HFFc6 (cell line): ENCODE measurements around the gene KNDC1. TPM values are rescaled to one million over a fixed set of nuclear protein-coding genes. Genes with fewer than 3 reads are reported as not detected.

ENCODE experiments used
- DNase-seq: peaks from one replicate; pipeline ENCODE4 v3.0.0-alpha.2; 2018
- H3K27ac Mint-ChIP-seq: 2 replicates; pipeline ENCODE4 v1.8.0; 2020; ENCODE audit warnings: mild to moderate bottlenecking, mixed read lengths
- H3K27me3 Mint-ChIP-seq: 2 replicates; pipeline ENCODE4 v1.8.0; 2021; ENCODE audit warnings: mild to moderate bottlenecking, moderate library complexity, mixed read lengths; ENCODE audit not compliant: insufficient read depth
- H3K36me3 Mint-ChIP-seq: 2 replicates; pipeline ENCODE4 v1.8.0; 2021; ENCODE audit warnings: low read depth, mixed read lengths
- H3K4me1 Mint-ChIP-seq: 2 replicates; pipeline ENCODE4 v1.8.0; 2020; ENCODE audit warnings: low read depth, mixed read lengths
- H3K4me3 Mint-ChIP-seq: 2 replicates; pipeline ENCODE4 v1.8.0; 2020; ENCODE audit warnings: mild to moderate bottlenecking, moderate library complexity, mixed read lengths
- H3K9me3 Mint-ChIP-seq: 2 replicates; pipeline ENCODE4 v1.8.0; 2020; ENCODE audit warnings: mild to moderate bottlenecking, mixed read lengths
- total RNA-seq, 6 experiments: library from RNA; stranded (reverse); fragmentation: NEBNext Ultra II Directional; extraction: Animal tissue kit (Norgen Biotek cat#: 25700); gene quantifications; 2 replicates in 1 of 6; 3 replicates in 5 of 6; pipeline ENCODE4 v1.2.3, GENCODE V29; 2021
- TF ChIP-seq, protein P1 (sequence below): fragments of 200-600 bp; sonication (generic); IDR thresholded peaks from 2 replicates; pipeline ENCODE4 v1.5.0; 2021; ENCODE audit warnings: antibody characterized with exemption, mild to moderate bottlenecking

KNDC1 gene
- total RNA-seq, 6 experiments from 2014 or later, result 0.05 to 1.00 (median 0.28) TPM; not detected in 3

DNA sequence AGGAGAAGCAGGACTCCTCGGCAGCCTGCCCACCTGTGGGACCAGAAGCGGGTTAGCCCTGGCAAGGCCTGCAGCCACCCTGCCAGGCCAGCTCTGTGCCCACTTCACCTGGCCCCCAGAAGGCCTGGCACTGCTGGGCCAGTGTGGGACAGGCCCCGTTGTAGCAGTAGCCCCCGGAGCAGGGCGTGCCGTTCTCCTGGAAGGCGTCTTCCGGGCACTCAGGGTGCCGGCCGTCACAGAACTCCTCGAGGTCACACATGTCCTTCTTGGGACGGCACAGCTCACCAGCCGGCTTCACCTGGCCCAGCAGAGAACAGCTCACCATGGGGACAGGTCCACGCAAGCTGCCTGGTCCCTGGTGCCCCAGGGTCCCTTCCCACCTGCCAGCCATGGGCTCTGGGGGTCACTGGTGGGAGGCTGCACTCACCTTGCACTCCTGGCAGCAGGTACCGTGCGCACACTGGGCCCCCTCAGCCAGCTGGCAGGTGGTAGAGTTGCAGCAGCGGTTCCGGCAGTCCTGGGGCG is 110.8 kb downstream of the KNDC1 start:
- no peaks in the 10 kb centered on the region for H3K4me1 Mint-ChIP-seq
- H3K36me3 Mint-ChIP-seq, result no peaks in the 10 kb centered on the region
- H3K4me3 Mint-ChIP-seq, result no peak overlapping the region
- H3K27ac Mint-ChIP-seq, result no peak overlapping the region
- no peaks in the 10 kb centered on the region for H3K9me3 Mint-ChIP-seq
- no peaks in the 10 kb centered on the region for H3K27me3 Mint-ChIP-seq
- TF ChIP-seq, protein P1, sequence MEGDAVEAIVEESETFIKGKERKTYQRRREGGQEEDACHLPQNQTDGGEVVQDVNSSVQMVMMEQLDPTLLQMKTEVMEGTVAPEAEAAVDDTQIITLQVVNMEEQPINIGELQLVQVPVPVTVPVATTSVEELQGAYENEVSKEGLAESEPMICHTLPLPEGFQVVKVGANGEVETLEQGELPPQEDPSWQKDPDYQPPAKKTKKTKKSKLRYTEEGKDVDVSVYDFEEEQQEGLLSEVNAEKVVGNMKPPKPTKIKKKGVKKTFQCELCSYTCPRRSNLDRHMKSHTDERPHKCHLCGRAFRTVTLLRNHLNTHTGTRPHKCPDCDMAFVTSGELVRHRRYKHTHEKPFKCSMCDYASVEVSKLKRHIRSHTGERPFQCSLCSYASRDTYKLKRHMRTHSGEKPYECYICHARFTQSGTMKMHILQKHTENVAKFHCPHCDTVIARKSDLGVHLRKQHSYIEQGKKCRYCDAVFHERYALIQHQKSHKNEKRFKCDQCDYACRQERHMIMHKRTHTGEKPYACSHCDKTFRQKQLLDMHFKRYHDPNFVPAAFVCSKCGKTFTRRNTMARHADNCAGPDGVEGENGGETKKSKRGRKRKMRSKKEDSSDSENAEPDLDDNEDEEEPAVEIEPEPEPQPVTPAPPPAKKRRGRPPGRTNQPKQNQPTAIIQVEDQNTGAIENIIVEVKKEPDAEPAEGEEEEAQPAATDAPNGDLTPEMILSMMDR, result no peak
- DNase-seq, result no peak

DNA sequence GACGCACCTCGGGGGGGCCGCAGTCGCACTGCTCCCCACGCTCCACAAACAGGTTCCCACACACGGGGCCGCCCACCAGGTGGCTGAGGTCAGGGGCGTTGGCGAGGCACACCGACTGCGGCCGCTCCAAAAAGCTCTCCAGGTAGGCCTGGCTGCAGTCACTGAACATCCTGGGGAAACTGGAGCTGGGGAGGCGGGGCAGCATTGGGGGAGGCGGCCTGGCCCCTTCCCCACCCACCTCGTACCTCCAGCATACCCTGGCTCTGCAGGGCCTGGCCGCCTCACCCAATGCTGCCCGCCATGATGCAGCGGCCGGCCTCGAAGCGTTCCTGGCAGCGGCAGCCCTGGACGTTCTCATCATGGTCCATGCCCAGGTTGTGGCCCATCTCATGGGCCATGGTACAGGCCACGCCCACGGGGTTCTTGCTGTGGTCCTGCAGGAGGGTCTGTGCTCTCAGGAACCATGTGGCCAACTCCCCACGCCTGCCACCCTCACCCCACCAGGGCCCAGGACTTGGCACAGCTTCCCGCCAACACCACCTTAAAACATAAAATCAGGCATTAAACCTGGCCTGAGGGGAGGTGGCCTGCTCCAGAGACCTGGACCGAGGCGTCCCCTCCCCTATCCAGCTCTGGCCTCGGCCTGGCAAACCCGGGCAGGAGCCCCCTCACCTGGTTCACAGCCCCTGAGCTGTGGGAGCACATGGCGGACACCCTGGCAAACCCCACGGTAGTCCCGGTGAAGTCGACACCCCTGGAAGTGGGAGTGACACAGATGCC is 111.7 kb downstream of the KNDC1 start:
- Mint-ChIP-seq H3K9me3 (no peaks in the 10 kb centered on the region), H3K36me3 (no peaks in the 10 kb centered on the region), H3K27me3 (no peaks in the 10 kb centered on the region), H3K4me3 (no peak overlapping the region), H3K4me1 (no peaks in the 10 kb centered on the region), H3K27ac (no peak overlapping the region)
- no peak for DNase-seq
- TF ChIP-seq, protein P1, result no peak

DNA sequence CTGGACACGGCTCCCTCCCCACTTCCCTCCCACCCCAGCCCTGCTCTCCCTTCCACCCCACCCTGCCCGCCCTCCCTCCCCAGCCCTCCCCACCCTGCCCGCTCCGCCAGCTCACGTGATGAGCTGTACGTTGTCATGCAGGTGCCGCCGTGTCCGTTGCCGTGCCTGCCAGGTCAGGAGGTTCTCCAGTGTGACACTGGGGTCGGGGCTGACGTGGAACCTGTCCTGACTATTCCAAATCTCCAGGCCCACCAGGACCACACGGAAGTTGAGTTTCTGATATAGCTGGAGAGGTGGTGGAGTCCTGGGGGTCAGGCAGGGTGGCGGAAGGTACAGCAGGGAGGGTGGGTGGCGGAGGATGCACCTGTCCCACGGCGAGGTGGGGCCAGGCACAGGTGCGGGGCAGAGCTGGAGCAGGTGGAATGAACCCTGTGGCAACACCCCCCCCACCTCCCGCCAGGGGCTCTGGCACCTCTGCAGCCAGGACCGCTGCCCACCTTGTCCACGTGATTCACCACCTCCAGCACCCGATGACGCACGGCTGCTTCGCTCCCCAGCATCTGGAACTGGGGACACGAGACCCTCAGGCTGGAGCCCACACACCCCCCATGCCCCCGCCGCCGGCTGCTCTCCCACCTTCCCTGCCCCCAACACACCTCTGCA is 112.4 kb downstream of the KNDC1 start:
- TF ChIP-seq, protein P1, result no peak
- Mint-ChIP-seq H3K9me3 (no peaks in the 10 kb centered on the region), H3K4me3 (no peak overlapping the region), H3K27me3 (no peaks in the 10 kb centered on the region), H3K4me1 (no peaks in the 10 kb centered on the region), H3K36me3 (no peaks in the 10 kb centered on the region), H3K27ac (no peak overlapping the region)
- no peak for DNase-seq

DNA sequence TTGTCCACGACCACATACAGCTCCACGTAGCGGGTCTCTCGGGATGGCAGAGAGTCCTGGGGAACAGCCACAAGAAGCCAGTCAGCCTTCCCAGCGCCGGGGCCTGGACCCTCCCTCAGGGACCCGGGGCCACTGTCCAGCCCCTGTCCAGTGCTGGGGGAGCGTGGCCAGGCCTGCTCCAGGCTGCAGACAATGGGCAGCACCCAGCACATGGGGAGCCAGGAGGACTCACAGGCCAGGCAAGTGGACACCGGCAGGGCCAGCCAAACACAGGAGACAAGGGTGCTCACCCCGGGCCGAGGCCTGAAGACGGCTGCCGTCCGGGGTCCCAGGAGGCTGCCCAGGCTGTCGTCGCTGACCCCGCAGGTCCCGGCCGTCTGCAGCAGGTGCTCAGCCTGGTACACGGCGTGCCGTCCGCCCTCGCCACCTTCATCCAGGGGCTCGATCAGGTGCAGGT is 113.0 kb downstream of the KNDC1 start:
- no peaks in the 10 kb centered on the region for H3K36me3 Mint-ChIP-seq
- no peak overlapping the region for H3K4me3 Mint-ChIP-seq
- H3K9me3 Mint-ChIP-seq, result no peaks in the 10 kb centered on the region
- no peak for DNase-seq
- peaks cover 2% of the 10 kb centered on the region for H3K4me1 Mint-ChIP-seq
- H3K27me3 Mint-ChIP-seq, result no peaks in the 10 kb centered on the region
- TF ChIP-seq, protein P1, result no peak
- H3K27ac Mint-ChIP-seq, result no peak overlapping the region

DNA sequence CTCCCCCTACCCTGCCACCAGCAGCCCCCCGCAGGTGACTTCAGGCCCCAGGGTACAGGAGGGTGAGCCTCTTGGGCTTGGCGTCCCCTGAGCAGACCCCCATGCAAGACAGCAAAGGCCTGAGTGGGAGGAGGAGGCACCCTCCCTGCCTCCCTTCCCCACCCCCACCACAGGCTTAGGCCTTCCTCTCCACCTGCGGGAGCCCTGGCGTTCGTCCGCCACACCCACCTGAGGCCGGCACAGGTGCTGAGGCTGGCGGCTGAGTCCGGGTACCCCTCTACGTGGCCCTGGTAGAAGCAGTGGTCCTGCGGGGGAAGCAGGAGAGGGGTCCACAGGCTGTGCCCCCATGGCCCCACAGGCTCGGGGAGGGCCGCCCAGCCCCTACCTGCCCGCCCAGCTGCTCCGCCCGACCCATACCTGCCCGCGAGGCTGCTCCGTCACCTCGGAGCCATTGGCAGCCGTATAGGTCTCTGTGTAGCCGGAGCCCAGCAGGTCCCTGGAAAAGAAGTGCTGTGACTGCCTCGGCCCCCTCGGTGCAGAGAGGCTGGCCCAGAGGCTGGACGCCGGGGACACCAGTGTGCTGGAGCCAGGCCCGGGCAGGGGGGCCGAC is 113.6 kb downstream of the KNDC1 start:
- no peak for DNase-seq
- H3K27ac Mint-ChIP-seq, result no peak overlapping the region
- no peaks in the 10 kb centered on the region for H3K27me3 Mint-ChIP-seq
- TF ChIP-seq, protein P1, result no peak
- no peak overlapping the region for H3K4me3 Mint-ChIP-seq
- no peaks in the 10 kb centered on the region for H3K36me3 Mint-ChIP-seq
- peaks cover 8% of the 10 kb centered on the region for H3K4me1 Mint-ChIP-seq
- no peaks in the 10 kb centered on the region for H3K9me3 Mint-ChIP-seq
